HG03342 (cell line): ENCODE results near the gene JOSD2.

Experiments
- ATAC-seq: cut with Tn5 transposase; IDR thresholded peaks from one replicate; pipeline ENCODE4 v1.9.1; 2021; ENCODE audit warnings: mild to moderate bottlenecking, moderate library complexity; ENCODE audit not compliant: unreplicated experiment

JOSD2 gene

DNA sequence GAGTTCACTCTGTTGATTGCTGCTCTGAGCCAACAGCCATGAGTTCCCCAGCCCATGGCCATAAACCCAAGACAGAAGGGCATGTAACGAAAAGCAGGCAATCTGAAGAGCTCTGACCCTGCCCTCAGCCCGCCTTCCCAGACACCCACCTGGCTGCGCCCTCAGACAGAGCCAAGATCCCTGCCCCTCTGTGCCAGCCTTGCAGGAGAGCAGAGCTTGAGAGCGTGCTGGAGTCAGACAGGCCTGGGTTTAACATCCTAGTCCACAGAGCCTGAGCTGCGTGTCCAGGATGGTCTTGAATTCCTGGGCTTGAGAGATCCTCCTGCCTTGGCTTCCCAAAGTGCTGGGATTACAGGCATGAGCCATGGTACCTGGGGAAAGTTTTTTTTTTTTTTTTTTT, 53.7 kb downstream of the JOSD2 start:
- no peak for ATAC-seq
